ENCODE measurements around the gene TMEM94. TPM values are rescaled to one million over a fixed set of nuclear protein-coding genes. Genes with fewer than 3 reads are reported as not detected.
A peak's percentile ranks its signal among the peaks of the same experiment; 100 is the strongest.

Gene TMEM94
- total RNA-seq, 4 donors from 2014 or later = 128 to 708 (median 280) TPM

DNA sequence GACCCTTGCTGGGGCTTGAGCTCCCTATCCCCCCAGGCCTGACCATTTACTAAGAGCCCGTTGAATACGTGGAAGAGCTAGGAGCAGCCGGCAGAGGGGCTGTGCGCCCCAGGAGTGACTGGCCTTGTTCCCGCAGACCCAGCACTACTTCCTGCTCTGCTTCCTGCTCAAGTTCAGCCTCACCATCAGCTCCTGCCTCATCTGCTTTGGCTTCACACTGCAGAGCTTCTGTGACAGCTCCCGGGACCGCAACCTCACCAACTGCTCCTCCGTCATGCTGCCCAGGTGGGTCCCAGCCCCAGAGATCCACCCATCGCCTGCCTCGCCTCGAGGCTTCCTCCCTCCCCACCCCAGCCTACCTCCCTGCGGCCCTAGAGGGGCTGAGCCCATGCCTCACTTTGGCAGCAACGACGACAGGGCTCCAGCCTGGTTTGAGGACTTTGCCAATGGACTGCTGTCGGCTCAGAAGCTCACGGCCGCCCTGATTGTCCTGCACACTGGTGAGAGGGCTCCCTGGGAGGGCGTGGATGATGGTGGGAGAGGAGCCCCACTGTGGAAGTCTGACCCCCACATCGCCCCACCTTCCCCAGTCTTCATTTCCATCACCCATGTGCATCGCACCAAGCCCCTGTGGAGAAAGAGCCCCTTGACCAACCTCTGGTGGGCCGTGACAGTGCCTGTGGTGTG is 41.7 kb downstream of the TMEM94 start:
- H3K4me1 ChIP-seq = no peaks in the 10 kb centered on the region
- peaks cover 0 to 15% (median 5%) of the 10 kb centered on the region in 4 donors for H3K36me3 ChIP-seq
- 84% methylated on average over 21 of the region's 21 CpGs; no CpG with 5 or more reads in 1 of the 2 donors for WGBS, 2 donors (ENCODE audit: low coverage in 1 of 2)
- no peak for TF ChIP-seq POLR2A (IDR thresholded peaks at IDR 0.05)
- TF ChIP-seq POLR2AphosphoS5 (IDR thresholded peaks at IDR 0.05) = no peak
- no peak for TF ChIP-seq EP300 (IDR thresholded peaks at IDR 0.05; ENCODE audit: low read depth)
- TF ChIP-seq, protein P1, sequence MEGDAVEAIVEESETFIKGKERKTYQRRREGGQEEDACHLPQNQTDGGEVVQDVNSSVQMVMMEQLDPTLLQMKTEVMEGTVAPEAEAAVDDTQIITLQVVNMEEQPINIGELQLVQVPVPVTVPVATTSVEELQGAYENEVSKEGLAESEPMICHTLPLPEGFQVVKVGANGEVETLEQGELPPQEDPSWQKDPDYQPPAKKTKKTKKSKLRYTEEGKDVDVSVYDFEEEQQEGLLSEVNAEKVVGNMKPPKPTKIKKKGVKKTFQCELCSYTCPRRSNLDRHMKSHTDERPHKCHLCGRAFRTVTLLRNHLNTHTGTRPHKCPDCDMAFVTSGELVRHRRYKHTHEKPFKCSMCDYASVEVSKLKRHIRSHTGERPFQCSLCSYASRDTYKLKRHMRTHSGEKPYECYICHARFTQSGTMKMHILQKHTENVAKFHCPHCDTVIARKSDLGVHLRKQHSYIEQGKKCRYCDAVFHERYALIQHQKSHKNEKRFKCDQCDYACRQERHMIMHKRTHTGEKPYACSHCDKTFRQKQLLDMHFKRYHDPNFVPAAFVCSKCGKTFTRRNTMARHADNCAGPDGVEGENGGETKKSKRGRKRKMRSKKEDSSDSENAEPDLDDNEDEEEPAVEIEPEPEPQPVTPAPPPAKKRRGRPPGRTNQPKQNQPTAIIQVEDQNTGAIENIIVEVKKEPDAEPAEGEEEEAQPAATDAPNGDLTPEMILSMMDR (IDR thresholded peaks at IDR 0.05) = no peak
- no peaks in the 10 kb centered on the region for H3K27me3 ChIP-seq
- in situ Hi-C loops (cut with MboI; ENCODE audit: low pct_ligation_motif_present in 1 of 4, low pct_unique_long_range_greater_than_20kb in 1 of 4, low sequenced_read_pairs in 3 of 4) (loop anchor here in 1 of 4 donors (10.0 kb wide), 1 partner anchor 73 kb away; no protein-coding TSS in a partner anchor), intact Hi-C loops (cut with DNase I; ENCODE audit: low total_unique reads) (no loop called here)
- H3K9me3 ChIP-seq = no peaks in the 10 kb centered on the region
- no peak overlapping the region for H3K4me3 ChIP-seq
- DNase-seq = no peak
- H3K27ac ChIP-seq = no peak overlapping the region

DNA sequence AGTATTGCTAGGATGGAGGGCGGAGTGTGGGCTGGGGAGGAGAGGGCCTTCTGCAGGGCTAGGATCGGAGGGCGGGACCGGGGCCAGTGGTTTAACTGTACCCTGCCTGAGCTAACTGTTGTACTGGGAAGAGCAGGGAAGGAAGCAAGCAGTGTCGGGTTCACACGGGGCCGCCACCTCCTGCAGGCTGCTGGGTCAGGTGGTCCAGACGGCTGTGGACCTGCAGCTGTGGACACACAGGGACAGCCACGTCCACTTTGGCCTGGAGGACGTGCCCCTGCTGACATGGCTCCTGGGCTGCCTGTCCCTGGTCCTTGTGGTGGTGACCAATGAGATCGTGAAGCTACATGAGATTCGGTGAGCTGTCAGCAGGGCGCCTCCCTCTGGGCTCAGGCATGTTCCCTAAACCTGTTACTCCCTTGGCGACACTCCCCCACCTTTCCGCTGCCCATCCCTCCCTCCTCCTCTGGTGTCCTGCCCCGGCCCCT is 42.3 kb downstream of the TMEM94 start:
- H3K4me3 ChIP-seq = no peak overlapping the region

GRCh38 chr17:75499313-75500022 is 43.0 kb downstream of the TMEM94 start:
- Histone ChIP-seq H3K4me1 (peaks cover 0 to under 1% (median 0%) of the 10 kb centered on the region in 4 donors), H3K4me3 (no peak overlapping the region), H3K27ac (peak overlapping the region in 1 of 4 donors; percentile 30), H3K36me3 (peaks cover 0 to 15% (median 0%) of the 10 kb centered on the region in 4 donors), H3K9me3 (no peaks in the 10 kb centered on the region), H3K27me3 (no peaks in the 10 kb centered on the region)
- DNase-seq = no peak
- WGBS, 2 donors (ENCODE audit: low coverage in 1 of 2) = 67 to 85% methylated on average over 3 to 12 of the region's 16 CpGs
- in situ Hi-C loops (cut with MboI; ENCODE audit: low pct_ligation_motif_present in 1 of 4, low pct_unique_long_range_greater_than_20kb in 1 of 4, low sequenced_read_pairs in 3 of 4) (loop anchor here in 1 of 4 donors (10.0 kb wide), 1 partner anchor 75 kb away; no protein-coding TSS in a partner anchor), intact Hi-C loops (cut with DNase I; ENCODE audit: low total_unique reads) (no loop called here)
- TF ChIP-seq POLR2AphosphoS5 (IDR thresholded peaks at IDR 0.05) = no peak
- TF ChIP-seq EP300 (IDR thresholded peaks at IDR 0.05; ENCODE audit: low read depth) = no peak
- no peak for TF ChIP-seq POLR2A (IDR thresholded peaks at IDR 0.05)
- TF ChIP-seq, protein P1 (IDR thresholded peaks at IDR 0.05) = no peak

More for the DNA sequence above, 42.3 kb downstream of the TMEM94 start:
- 68% methylated on average over 16 of the region's 16 CpGs; no CpG with 5 or more reads in 1 of the 2 donors for WGBS, 2 donors (ENCODE audit: low coverage in 1 of 2)
- TF ChIP-seq POLR2AphosphoS5 (IDR thresholded peaks at IDR 0.05) = no peak
- in situ Hi-C loops (cut with MboI; ENCODE audit: low pct_ligation_motif_present in 1 of 4, low pct_unique_long_range_greater_than_20kb in 1 of 4, low sequenced_read_pairs in 3 of 4) = loop anchor here in 1 of 4 donors (10.0 kb wide), 1 partner anchor 74 kb away; no protein-coding TSS in a partner anchor
- H3K27ac ChIP-seq = no peak overlapping the region
- DNase-seq = no peak
- intact Hi-C loops (cut with DNase I; ENCODE audit: low total_unique reads) = no loop called here
- H3K4me1 ChIP-seq = no peaks in the 10 kb centered on the region
- no peaks in the 10 kb centered on the region for H3K27me3 ChIP-seq
- H3K9me3 ChIP-seq = no peaks in the 10 kb centered on the region
- H3K36me3 ChIP-seq = peaks cover 0 to 15% (median 2%) of the 10 kb centered on the region in 4 donors

- in situ Hi-C loops (cut with MboI; ENCODE audit: low pct_ligation_motif_present in 1 of 4, low pct_unique_long_range_greater_than_20kb in 1 of 4, low sequenced_read_pairs in 3 of 4) = no loop called here
Measured at GRCh38 chr17:75500419-75501216, 44.2 kb downstream of the TMEM94 start.

More at GRCh38 chr17:75500419-75501216, 44.2 kb downstream of the TMEM94 start:
- Histone ChIP-seq H3K9me3 (no peaks in the 10 kb centered on the region), H3K36me3 (peaks cover 0 to 7% (median 0%) of the 10 kb centered on the region in 4 donors), H3K4me1 (peaks cover 0 to 3% (median 0%) of the 10 kb centered on the region in 4 donors), H3K27me3 (no peaks in the 10 kb centered on the region), H3K27ac (no peak overlapping the region), H3K4me3 (no peak overlapping the region)
- no peak for DNase-seq
- TF ChIP-seq, protein P1 (IDR thresholded peaks at IDR 0.05) = no peak
- TF ChIP-seq POLR2AphosphoS5 (IDR thresholded peaks at IDR 0.05) = no peak
- TF ChIP-seq POLR2A (IDR thresholded peaks at IDR 0.05) = no peak
- no peak for TF ChIP-seq EP300 (IDR thresholded peaks at IDR 0.05; ENCODE audit: low read depth)
- WGBS, 2 donors (ENCODE audit: low coverage in 1 of 2) = 92% methylated on average over 17 of the region's 17 CpGs; no CpG with 5 or more reads in 1 of the 2 donors
- intact Hi-C loops (cut with DNase I; ENCODE audit: low total_unique reads) = no loop called here
